SK-N-SH (cell line): ENCODE measurements around the gene MLST8. TPM values are rescaled to one million over a fixed set of nuclear protein-coding genes. Genes with fewer than 3 reads are reported as not detected.

Experiments used
- CTCF ChIA-PET: fragments of 300-600, 350-600 bp; formaldehyde crosslinking; extraction: SDS; loops from one replicate; lab custom pipeline; 2021; lab: Yijun Ruan, JAX
- POLR2A ChIA-PET: fragments of 350-600 bp; sonication (Branson Sonifier 250); formaldehyde crosslinking; extraction: SDS; loops from one replicate; lab custom pipeline; 2020; ENCODE audit warnings: antibody characterized with exemption, inconsistent platforms; lab: Yijun Ruan, JAX
- DNase-seq: peaks from one replicate; pipeline ENCODE4 v3.0.0; 2012
- H2AFZ ChIP-seq: fragments of 200-600 bp; sonication (generic); 2 replicates; pipeline ENCODE4 v1.8.1; 2016; ENCODE audit warnings: antibody characterized with exemption, mild to moderate bottlenecking, low read depth
- H3F3A ChIP-seq: fragments of 200-600 bp; sonication (generic); replicated peaks from 2 replicates; pipeline ENCODE3; 2016; ENCODE audit warnings: antibody characterized with exemption, mild to moderate bottlenecking; ENCODE audit not compliant: insufficient read depth
- H3K27ac ChIP-seq, 2 experiments: fragments of 200-500 bp in 1 of 2; fragments of 200-600 bp in 1 of 2; sonication (Bioruptor generic) in 1 of 2; sonication (generic), shearing (Covaris generic) in 1 of 2; 2 replicates each; pipeline versions ENCODE4 v1.5.1 to v1.6.1; 2014 to 2016; ENCODE audit warnings: low read depth in 2 of 2, inconsistent platforms in 1 of 2, low read length in 1 of 2, mild to moderate bottlenecking in 1 of 2, mixed read lengths in 1 of 2
- H3K27me3 ChIP-seq: fragments of 200-600 bp; sonication (generic), shearing (Covaris generic); 2 replicates; pipeline ENCODE4 v1.6.1; 2016; ENCODE audit warnings: mixed run types; ENCODE audit not compliant: insufficient read depth
- H3K36me3 ChIP-seq, 2 experiments: fragments of 200-500 bp in 1 of 2; fragments of 200-600 bp in 1 of 2; sonication (Bioruptor generic) in 1 of 2; sonication (generic) in 1 of 2; replicated peaks in 1 of 2; 2 replicates each; pipeline versions ENCODE3 to v1.5.1; 2014 to 2016; ENCODE audit warnings: low read length in 1 of 2, mild to moderate bottlenecking in 1 of 2; ENCODE audit not compliant: insufficient read depth in 2 of 2, control insufficient read depth in 1 of 2
- H3K4me1 ChIP-seq, 2 experiments: fragments of 200-500 bp in 1 of 2; fragments of 200-600 bp in 1 of 2; sonication (Bioruptor generic) in 1 of 2; sonication (generic), shearing (Covaris generic) in 1 of 2; 2 replicates each; pipeline versions ENCODE4 v1.5.1 to v1.6.1; 2014 to 2016; ENCODE audit warnings: low read depth in 1 of 2, low read length in 1 of 2, mixed run types in 1 of 2; ENCODE audit not compliant: insufficient read depth in 2 of 2, control insufficient read depth in 1 of 2
- H3K4me2 ChIP-seq: fragments of 200-600 bp; sonication (generic), shearing (Covaris generic); 2 replicates; pipeline ENCODE4 v1.6.1; 2017; ENCODE audit warnings: mixed run types
- H3K4me3 ChIP-seq, 2 experiments: fragments of 200-500 bp in 1 of 2; fragments of 200-600 bp in 1 of 2; sonication (Bioruptor generic) in 1 of 2; sonication (generic), shearing (Covaris generic) in 1 of 2; 2 replicates each; pipeline versions ENCODE4 v1.5.1 to v1.8.1; 2014 to 2016; ENCODE audit warnings: low read depth in 2 of 2, inconsistent platforms in 1 of 2, low read length in 1 of 2, mild to moderate bottlenecking in 1 of 2, mixed read lengths in 1 of 2, moderate library complexity in 1 of 2
- H3K79me2 ChIP-seq: fragments of 200-600 bp; sonication (generic); 2 replicates; pipeline ENCODE4 v1.8.1; 2017; ENCODE audit warnings: mild to moderate bottlenecking; ENCODE audit not compliant: insufficient read depth
- H3K9ac ChIP-seq: fragments of 200-600 bp; sonication (generic); 2 replicates; pipeline ENCODE4 v1.6.1; 2017; ENCODE audit warnings: mixed run types
- H3K9me2 ChIP-seq: fragments of 200-600 bp; sonication (generic); 2 replicates; pipeline ENCODE4 v1.6.1; 2017; ENCODE audit warnings: mixed run types
- H3K9me3 ChIP-seq: fragments of 200-600 bp; sonication (generic); 2 replicates; pipeline ENCODE4 v1.6.1; 2017; ENCODE audit warnings: mixed run types, mild to moderate bottlenecking, moderate library complexity
- H4K20me1 ChIP-seq: fragments of 200-600 bp; sonication (generic); 2 replicates; pipeline ENCODE4 v1.6.1; 2017; ENCODE audit warnings: mild to moderate bottlenecking, mixed run types; ENCODE audit not compliant: insufficient read depth
- CTCF ChIP-seq: fragments of 200-600 bp; sonication (generic); IDR thresholded peaks from 2 replicates; pipeline ENCODE4 v1.6.1; 2017; ENCODE audit warnings: antibody characterized with exemption, mild to moderate bottlenecking, moderate library complexity
- EP300 ChIP-seq, 2 experiments: IDR thresholded peaks; 2 replicates each; pipeline versions ENCODE4 v1.4.0 to v1.6.1; 2012; ENCODE audit warnings: borderline replicate concordance in 1 of 2, low read depth in 1 of 2, low read length in 1 of 2
- FOXJ3 ChIP-seq: sonication (generic); formaldehyde crosslinking; IDR thresholded peaks from 2 replicates; pipeline ENCODE4 v1.5.1; 2020; ENCODE audit warnings: mild to moderate bottlenecking, missing genetic modification reagents
- FOXM1 ChIP-seq: IDR thresholded peaks from 2 replicates; pipeline ENCODE4 v1.4.0; 2012; ENCODE audit warnings: low read depth, mild to moderate bottlenecking
- GABPA ChIP-seq: IDR thresholded peaks from 2 replicates; pipeline ENCODE4 v1.4.0; 2012; ENCODE audit warnings: low read depth, mild to moderate bottlenecking
- JUND ChIP-seq: IDR thresholded peaks from 2 replicates; pipeline ENCODE4 v1.4.0; 2012
- MAX ChIP-seq: IDR thresholded peaks from 2 replicates; pipeline ENCODE4 v1.4.0; 2012; ENCODE audit warnings: low read depth
- MEF2A ChIP-seq: IDR thresholded peaks from 2 replicates; pipeline ENCODE4 v1.4.0; 2012; ENCODE audit warnings: low read depth, borderline replicate concordance
- MXI1 ChIP-seq: IDR thresholded peaks from 2 replicates; pipeline ENCODE4 v1.6.1; 2012; ENCODE audit warnings: mild to moderate bottlenecking, low read depth, low read length, improper control_type of control experiment
- NFIC ChIP-seq: IDR thresholded peaks from 2 replicates; pipeline ENCODE4 v1.4.0; 2012; ENCODE audit warnings: borderline replicate concordance
- NRF1 ChIP-seq: IDR thresholded peaks from 2 replicates; pipeline ENCODE4 v1.6.1; 2012; ENCODE audit warnings: low read depth, mild to moderate bottlenecking, low read length
- POLR2AphosphoS5 ChIP-seq: IDR thresholded peaks from 2 replicates; pipeline ENCODE4 v1.6.1; 2012; ENCODE audit warnings: low read depth, low read length
- RFX5 ChIP-seq: IDR thresholded peaks from 2 replicates; pipeline ENCODE4 v1.6.1; 2012; ENCODE audit warnings: mild to moderate bottlenecking, improper control_type of control experiment, low read length
- SMC3 ChIP-seq: IDR thresholded peaks from 2 replicates; pipeline ENCODE4 v1.6.1; 2012; ENCODE audit warnings: low read depth, low read length, improper control_type of control experiment
- TAF1 ChIP-seq: IDR thresholded peaks from 2 replicates; pipeline ENCODE4 v1.6.1; 2012; ENCODE audit warnings: low read depth, mild to moderate bottlenecking, low read length, moderate library complexity, borderline replicate concordance
- USF1 ChIP-seq: IDR thresholded peaks from 2 replicates; pipeline ENCODE4 v1.4.0; 2012; ENCODE audit warnings: low read depth, borderline replicate concordance
- YY1 ChIP-seq: IDR thresholded peaks from 2 replicates; pipeline ENCODE4 v1.4.0; 2012; ENCODE audit warnings: low read depth, mild to moderate bottlenecking
- WGBS: methylation state at CpG from one replicate; pipeline ENCODE4 v1.1.6; 2017; ENCODE audit warnings: low lambda C conversion rate; 5-methylcytosine and 5-hydroxymethylcytosine counted together
- polyA plus RNA-seq, 3 experiments: library from polyadenylated mRNA; depleted of rRNA; stranded (reverse); fragments of >200 nt; gene quantifications; 2 replicates each; pipeline ENCODE4 v1.2.3, GENCODE V29; 2012

Gene MLST8
- polyA plus RNA-seq, 1 of the 3 experiments (the other 2 are of a cell fraction): 85.4 TPM

- no peak for TF ChIP-seq CTCF
- TF ChIP-seq, all 33 proteins: peak for 0
Observed at GRCh38 chr16:2163211-2163881, 41.9 kb upstream of the MLST8 start (continued).

- CTCF ChIA-PET: interaction anchor here (1.0 kb wide), 1 partner anchor 162 kb away, joined by 7 read pairs; no protein-coding TSS in a partner anchor
- Histone ChIP-seq H3K9me3 (no peaks in the 10 kb centered on the region), H3K4me3 (no peak overlapping the region), H3K79me2 (peaks cover 39% of the 10 kb centered on the region), H3F3A (peaks cover 3% of the 10 kb centered on the region), H3K4me2 (no peak overlapping the region), H3K27me3 (no peaks in the 10 kb centered on the region), H2AFZ (no peak overlapping the region), H3K9ac (no peak overlapping the region), H3K9me2 (no peaks in the 10 kb centered on the region), H3K27ac (no peak overlapping the region), H3K36me3 (peaks cover 0 to 45% of the 10 kb centered on the region in 2 experiments), H4K20me1 (peaks cover 33% of the 10 kb centered on the region), H3K4me1 (no peaks in the 10 kb centered on the region)
- POLR2A ChIA-PET: interaction anchor here (3.5 kb wide), 1 partner anchor 11 kb away, joined by 16 read pairs; the partner anchor contains the start of gene TRAF7
- no peak for DNase-seq
- TF ChIP-seq NFIC: no peak
- TF ChIP-seq, all 33 proteins: peak for 0
- 100% methylated on average over 4 of the region's 12 CpGs for WGBS
Observed at GRCh38 chr16:2165861-2166260, 39.4 kb upstream of the MLST8 start.

- H3K4me2 ChIP-seq: no peak overlapping the region
- peaks cover 0 to 51% of the 10 kb centered on the region in 2 experiments for H3K36me3 ChIP-seq
- no peak for TF ChIP-seq YY1
- TF ChIP-seq EP300 (IDR thresholded peaks at IDR 0.05; ENCODE audit: borderline replicate concordance in 1 of 2, low read depth in 1 of 2, low read length in 1 of 2): no peak
- no peak for TF ChIP-seq MEF2A
- no peak for TF ChIP-seq NRF1
- TF ChIP-seq FOXJ3 (CRISPR knock-in tag): no peak
- no peak for TF ChIP-seq MXI1
- no peak for TF ChIP-seq GABPA
- no peak for TF ChIP-seq TAF1
- no peak for TF ChIP-seq RFX5
- no peak for TF ChIP-seq POLR2AphosphoS5
- TF ChIP-seq USF1: no peak
- no peak for TF ChIP-seq SMC3
- no peak for TF ChIP-seq JUND
- TF ChIP-seq MAX: no peak
- no peak for TF ChIP-seq FOXM1
- H3K4me3 ChIP-seq: no peak overlapping the region
- no peak overlapping the region for H3K27ac ChIP-seq
- H2AFZ ChIP-seq: no peak overlapping the region
- H3K27me3 ChIP-seq: no peaks in the 10 kb centered on the region
- no peak overlapping the region for H3K9ac ChIP-seq
- peaks cover 34% of the 10 kb centered on the region for H3K79me2 ChIP-seq
- H3K9me3 ChIP-seq: no peaks in the 10 kb centered on the region
- 94% methylated on average over 14 of the region's 17 CpGs for WGBS
- ChIA-PET CTCF (interaction anchor here (1.0 kb wide), 2 partner anchors 12 to 163 kb away, joined by 3 to 7 read pairs; partner anchors contain the start of gene TRAF7), POLR2A (interaction anchor here (3.5 kb wide), 1 partner anchor 11 kb away, joined by 16 read pairs; the partner anchor contains the start of gene TRAF7)
- H3K9me2 ChIP-seq: no peaks in the 10 kb centered on the region
- H4K20me1 ChIP-seq: peaks cover 29% of the 10 kb centered on the region
- no peak for DNase-seq
- H3F3A ChIP-seq: peaks cover 3% of the 10 kb centered on the region
- H3K4me1 ChIP-seq: no peaks in the 10 kb centered on the region
Observed at GRCh38 chr16:2166263-2167067, 38.8 kb upstream of the MLST8 start.
